Right cardiac atrium (tissue), 5 donors: ENCODE measurements around the gene MTIF3. TPM values are rescaled to one million over a fixed set of nuclear protein-coding genes. Genes with fewer than 3 reads are reported as not detected.

Source experiments
- ATAC-seq, 2 donors: fragments of 200-7000 bp; cut with Tn5 transposase; one replicate each; pipeline versions ENCODE4 v1.8.0 to v1.9.1; 2020; ENCODE audit warnings: moderate library complexity in 2 of 2, mild to moderate bottlenecking in 1 of 2
- DNase-seq, 3 donors: peaks; one replicate each; pipeline ENCODE4 v3.0.0-alpha.2; 2020
- H3K27ac ChIP-seq: one replicate; pipeline ENCODE4 v1.5.1; 2013; ENCODE audit warnings: mild to moderate bottlenecking, low read length, control low read depth, moderate library complexity
- H3K27me3 ChIP-seq: one replicate; pipeline ENCODE4 v1.6.1; 2013; ENCODE audit not compliant: control insufficient read depth, insufficient read depth
- H3K4me1 ChIP-seq: one replicate; pipeline ENCODE4 v1.6.1; 2013; ENCODE audit warnings: low read length; ENCODE audit not compliant: control insufficient read depth, insufficient read depth
- H3K4me3 ChIP-seq: one replicate; pipeline ENCODE4 v1.5.1; 2013; ENCODE audit warnings: low read length, control low read depth
- H3K9me3 ChIP-seq: one replicate; pipeline ENCODE4 v1.6.1; 2013; ENCODE audit warnings: low read length; ENCODE audit not compliant: control insufficient read depth
- WGBS: extraction: QIAGEN DNeasy Blood & Tissue Kit; methylation state at CpG from one replicate; pipeline ENCODE4 v1.1.7; 2013; 5-methylcytosine and 5-hydroxymethylcytosine counted together
- intact Hi-C, 4 donors: fragments of 100-400 bp; cut with DNase I; formaldehyde crosslinking; loops; one replicate each; pipeline versions ENCODE4 v1.11.0 to v1.14.0; 2022 to 2023
- polyA plus RNA-seq: library from polyadenylated mRNA; stranded (reverse); fragments of 200-250 nt; gene quantifications from one replicate; pipeline ENCODE4 v1.2.3, GENCODE V29; 2013
- total RNA-seq, 4 donors: library from RNA; stranded (reverse); fragmentation: NEBNext Ultra II Directional; extraction: Animal tissue kit (Norgen Biotek cat#: 25700); gene quantifications; one replicate each; pipeline ENCODE4 v1.2.1, GENCODE V29; 2021
- donor health status: healthy with polysubstance abuse.
- donor health status: DM: no; HTN: yes; CAD: no.
- donor health status: DM: no; HTN: no; CAD: no.
- donor health status: DM: no; HTN: yes; CAD: no; lungs with severe emphysema.
- donor health status: DM: yes; HTN: yes; CAD: no.

Gene MTIF3
- total and polyA plus RNA-seq, 5 donors: 102 to 283 (median 138) TPM

GRCh38 chr13:27450921-27451471 is 632 bp upstream of the MTIF3 start:
- under 1% methylated on average over 34 of the region's 34 CpGs for WGBS
- peak; percentile 49 to 78 (median 77) for DNase-seq

GRCh38 chr13:27449081-27449603 is 1.2 kb downstream of the MTIF3 start:
- Histone ChIP-seq H3K27me3 (no peaks in the 10 kb centered on the region), H3K4me1 (peaks cover 7% of the 10 kb centered on the region), H3K4me3 (peak overlapping the region; percentile 77), H3K27ac (peak overlapping the region; percentile 99), H3K9me3 (no peaks in the 10 kb centered on the region)
- no peak for ATAC-seq
- intact Hi-C loops: no loop called here
- 43% methylated on average over 15 of the region's 15 CpGs for WGBS
- no peak for DNase-seq

More at GRCh38 chr13:27450921-27451471, 632 bp upstream of the MTIF3 start:
- peak; percentile 36 to 38 for ATAC-seq
- intact Hi-C loops: no loop called here
- Histone ChIP-seq H3K4me3 (peak overlapping the region; percentile 77), H3K27ac (peak overlapping the region; percentile 99), H3K27me3 (no peaks in the 10 kb centered on the region), H3K4me1 (peaks cover 10% of the 10 kb centered on the region), H3K9me3 (no peaks in the 10 kb centered on the region)

- peak in 1 of 3 donors; percentile 62 for DNase-seq
- H3K9me3 ChIP-seq: no peaks in the 10 kb centered on the region
- peak in 1 of 2 donors; percentile 20 for ATAC-seq
- peak overlapping the region; percentile 33 for H3K4me3 ChIP-seq
- intact Hi-C loops: no loop called here
- WGBS: 49% methylated on average over 4 of the region's 4 CpGs
- H3K4me1 ChIP-seq: peaks cover 7% of the 10 kb centered on the region
- H3K27ac ChIP-seq: peak overlapping the region; percentile 99
- H3K27me3 ChIP-seq: no peaks in the 10 kb centered on the region
These were observed 2.1 kb downstream of the MTIF3 start for GRCh38 chr13:27448308-27448707.

DNA sequence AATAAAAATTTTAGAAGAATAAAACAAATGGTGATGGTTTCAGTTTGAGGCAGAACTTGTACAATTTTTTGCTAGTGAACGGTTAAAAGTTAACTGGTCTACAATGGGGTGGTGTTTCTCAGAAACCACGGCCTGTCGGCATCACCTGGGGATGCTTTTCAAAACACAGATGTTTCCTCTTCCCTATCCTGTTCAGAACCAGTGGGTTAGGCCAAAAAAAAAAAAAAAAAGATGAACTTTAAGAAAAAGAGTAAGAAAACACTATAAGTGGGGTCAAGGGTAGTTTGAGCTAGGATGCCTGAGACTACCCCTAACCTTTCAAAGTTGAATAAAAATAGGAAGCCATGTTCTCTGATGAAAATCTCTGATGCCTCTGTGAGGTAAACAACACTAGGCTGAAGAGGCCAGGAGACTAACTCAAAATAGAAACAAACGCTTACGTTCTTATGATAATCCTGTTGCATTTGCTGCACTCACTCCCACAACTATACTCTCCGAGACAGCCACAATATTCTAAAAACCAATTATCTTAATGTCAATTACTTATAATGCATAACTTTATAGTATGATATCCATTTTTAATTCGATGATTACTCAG is 3.3 kb downstream of the MTIF3 start:
- Histone ChIP-seq H3K9me3 (no peaks in the 10 kb centered on the region), H3K4me3 (no peak overlapping the region), H3K27ac (no peak overlapping the region), H3K4me1 (peaks cover 8% of the 10 kb centered on the region), H3K27me3 (no peaks in the 10 kb centered on the region)
- ATAC-seq (no peak), DNase-seq (no peak)
- WGBS: 39% methylated on average over 7 of the region's 7 CpGs
- intact Hi-C loops: no loop called here

DNA sequence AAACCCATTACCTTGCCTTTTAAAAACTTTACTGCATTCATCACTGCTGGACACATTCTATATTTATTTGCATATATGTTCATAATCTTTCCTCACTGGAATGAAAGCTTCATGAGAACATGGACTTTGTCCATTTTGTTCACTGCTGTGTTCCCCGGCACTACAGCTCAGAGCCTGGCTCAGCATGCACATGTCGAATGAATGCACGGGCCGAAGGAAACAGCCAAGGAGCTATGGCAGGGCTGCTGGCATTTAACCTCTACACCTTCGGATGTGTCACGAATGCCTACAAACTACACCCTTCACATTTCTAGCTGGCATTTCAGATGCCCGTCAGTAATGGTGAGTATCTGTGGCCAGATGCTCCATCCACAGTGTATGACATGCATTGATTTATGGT is 7.6 kb downstream of the MTIF3 start:
- ATAC-seq (no peak), DNase-seq (no peak)
- Histone ChIP-seq H3K27ac (no peak overlapping the region), H3K27me3 (no peaks in the 10 kb centered on the region), H3K4me1 (peaks cover 3% of the 10 kb centered on the region), H3K9me3 (no peaks in the 10 kb centered on the region), H3K4me3 (no peak overlapping the region)
- intact Hi-C loops: no loop called here
- WGBS: 91% methylated on average over 7 of the region's 7 CpGs

DNA sequence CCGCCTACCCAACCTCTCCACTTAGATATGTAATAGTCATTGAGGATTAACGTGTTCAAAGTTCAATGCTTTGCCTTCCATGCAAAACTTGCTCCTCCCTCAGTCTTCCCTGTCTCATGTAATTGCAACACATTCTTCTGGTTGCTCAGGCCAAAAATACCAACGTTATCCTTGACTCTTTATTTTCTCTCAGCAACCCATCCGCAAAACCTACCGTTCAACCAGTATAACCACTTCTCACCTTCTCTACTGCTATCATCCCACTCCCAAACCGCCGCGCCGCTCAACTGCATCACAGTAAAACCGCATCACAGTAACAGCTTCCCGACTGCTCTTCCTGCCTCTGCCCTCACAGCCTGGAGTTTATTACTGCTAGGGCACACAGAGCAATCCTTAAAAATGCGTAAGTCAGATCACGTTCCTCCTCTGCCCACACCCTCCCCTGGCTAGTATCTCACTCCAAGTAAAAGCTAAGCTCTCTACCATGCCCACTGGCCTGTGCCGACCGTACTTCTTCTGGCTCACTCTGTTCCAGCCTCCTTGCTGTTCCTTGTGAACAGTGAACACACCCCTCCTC is 8.2 kb downstream of the MTIF3 start:
- intact Hi-C loops: no loop called here
- Histone ChIP-seq H3K9me3 (no peaks in the 10 kb centered on the region), H3K27me3 (no peaks in the 10 kb centered on the region), H3K4me3 (no peak overlapping the region), H3K27ac (no peak overlapping the region), H3K4me1 (peaks cover 3% of the 10 kb centered on the region)
- DNase-seq: no peak
- 61% methylated on average over 15 of the region's 15 CpGs for WGBS
- peak in 1 of 2 donors; percentile 32 for ATAC-seq

DNA sequence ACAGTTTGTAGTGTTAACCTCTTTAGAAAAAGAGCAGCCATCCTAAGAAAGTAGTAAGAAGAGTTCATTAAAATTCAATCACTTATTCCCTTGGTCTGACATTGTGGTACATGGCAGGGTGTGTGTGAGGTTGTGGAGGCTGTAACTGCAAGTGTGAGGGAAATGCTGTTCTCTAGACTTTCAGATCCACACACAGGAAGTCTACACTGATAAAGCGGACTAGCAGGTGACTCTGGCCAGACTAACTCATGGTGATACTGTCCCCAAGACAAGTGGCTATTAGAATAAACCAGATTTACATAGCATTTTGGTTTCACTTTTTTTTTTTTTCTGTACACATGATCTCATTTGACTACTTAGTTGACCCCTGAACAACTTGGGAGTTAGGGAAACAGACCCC is 10.0 kb downstream of the MTIF3 start:
- Histone ChIP-seq H3K27ac (no peak overlapping the region), H3K9me3 (no peaks in the 10 kb centered on the region), H3K4me1 (peaks cover 3% of the 10 kb centered on the region), H3K4me3 (no peak overlapping the region), H3K27me3 (no peaks in the 10 kb centered on the region)
- DNase-seq (no peak), ATAC-seq (no peak)
- intact Hi-C loops: no loop called here
- 68% methylated on average over 1 of the region's 1 CpG for WGBS

DNA sequence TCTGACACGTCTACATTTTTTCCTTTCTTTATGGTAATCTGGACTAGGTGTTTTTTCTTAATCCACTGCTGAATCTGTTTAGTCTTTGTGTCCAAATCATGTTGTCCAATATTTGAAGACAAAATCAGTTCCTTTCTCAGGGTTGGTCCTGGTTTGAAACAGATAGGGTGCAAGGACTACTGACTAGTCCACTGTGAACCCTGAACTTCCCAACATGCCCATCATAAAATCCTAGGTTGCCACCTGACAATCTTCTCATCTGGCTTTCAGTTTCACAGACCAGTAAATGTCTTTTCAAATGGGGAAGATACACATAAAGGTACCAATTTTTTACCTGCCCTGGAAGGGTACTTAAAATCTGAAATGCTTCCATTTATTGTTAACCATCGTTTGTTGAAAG is 13.2 kb downstream of the MTIF3 start:
- WGBS: 95% methylated on average over 2 of the region's 2 CpGs
- ATAC-seq (no peak), DNase-seq (no peak)
- H3K27ac ChIP-seq: no peak overlapping the region
- H3K4me1 ChIP-seq: peaks cover 3% of the 10 kb centered on the region
- intact Hi-C loops: no loop called here
- no peaks in the 10 kb centered on the region for H3K27me3 ChIP-seq
- no peaks in the 10 kb centered on the region for H3K9me3 ChIP-seq
- H3K4me3 ChIP-seq: no peak overlapping the region

DNA sequence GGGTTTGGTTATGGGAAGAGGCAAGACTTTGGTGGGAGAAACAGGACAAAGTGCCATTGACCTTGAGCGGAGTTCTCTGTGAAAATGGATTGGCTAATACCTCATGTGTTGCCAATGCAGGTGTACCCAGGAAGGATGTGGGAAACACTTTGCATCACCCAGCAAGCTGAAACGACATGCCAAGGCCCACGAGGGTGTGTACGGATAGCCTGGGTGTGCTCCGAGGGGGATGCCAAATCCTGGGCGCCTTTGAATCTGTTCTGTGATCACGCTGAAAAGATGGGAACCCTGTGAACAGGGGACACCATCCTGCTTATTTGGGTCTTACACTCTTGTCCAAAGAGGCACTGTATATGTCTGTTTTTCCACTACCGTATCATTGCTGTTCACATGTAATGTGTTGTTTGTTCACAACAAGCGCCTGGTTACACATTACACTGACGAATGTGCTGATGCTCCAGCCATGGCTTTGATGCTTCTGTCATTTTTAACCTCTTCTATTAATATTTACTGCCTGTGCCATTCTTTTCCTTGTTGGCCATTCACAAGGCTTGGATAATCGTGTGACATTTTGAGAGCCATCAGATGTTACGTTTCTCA is 17.7 kb downstream of the MTIF3 start:
- no peak overlapping the region for H3K4me3 ChIP-seq
- 75% methylated on average over 12 of the region's 12 CpGs for WGBS
- no peaks in the 10 kb centered on the region for H3K27me3 ChIP-seq
- no peaks in the 10 kb centered on the region for H3K4me1 ChIP-seq
- ATAC-seq (no peak), DNase-seq (no peak)
- no peak overlapping the region for H3K27ac ChIP-seq
- intact Hi-C loops: no loop called here
- H3K9me3 ChIP-seq: no peaks in the 10 kb centered on the region

DNA sequence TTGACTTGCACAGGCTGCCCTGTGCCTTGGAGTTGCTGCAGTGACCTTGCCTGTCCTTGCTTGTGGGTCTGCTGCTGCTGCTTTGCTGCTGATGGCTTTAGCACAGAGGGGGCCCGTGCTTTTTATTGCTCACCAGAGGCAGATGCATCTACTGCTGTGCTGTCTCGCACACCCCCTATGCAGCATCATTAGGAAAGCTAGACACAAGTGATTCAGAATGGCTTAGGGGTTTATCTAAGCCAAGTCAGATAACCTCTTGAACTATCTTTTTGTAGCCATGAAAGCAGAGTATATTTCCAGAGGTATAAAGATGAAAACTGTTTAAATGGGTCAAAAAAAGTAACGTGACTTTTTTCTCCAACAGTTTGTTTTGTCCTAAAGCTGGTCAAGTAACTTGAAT is 18.2 kb downstream of the MTIF3 start:
- intact Hi-C loops: no loop called here
- H3K27ac ChIP-seq: no peak overlapping the region
- 81% methylated on average over 3 of the region's 3 CpGs for WGBS
- H3K4me1 ChIP-seq: no peaks in the 10 kb centered on the region
- no peak overlapping the region for H3K4me3 ChIP-seq
- peak in 1 of 3 donors; percentile 32 for DNase-seq
- H3K9me3 ChIP-seq: no peaks in the 10 kb centered on the region
- no peaks in the 10 kb centered on the region for H3K27me3 ChIP-seq
- no peak for ATAC-seq

GRCh38 chr13:27428160-27428559 is 22.2 kb downstream of the MTIF3 start:
- no peaks in the 10 kb centered on the region for H3K27me3 ChIP-seq
- WGBS: 82% methylated on average over 5 of the region's 5 CpGs
- H3K4me1 ChIP-seq: peaks cover 13% of the 10 kb centered on the region
- DNase-seq (no peak), ATAC-seq (no peak)
- no peak overlapping the region for H3K27ac ChIP-seq
- no peaks in the 10 kb centered on the region for H3K9me3 ChIP-seq
- intact Hi-C loops: no loop called here
- H3K4me3 ChIP-seq: no peak overlapping the region
